ENCODE data around the gene MYLK. TPM values are rescaled to one million over a fixed set of nuclear protein-coding genes. Genes with fewer than 3 reads are reported as not detected.

The MYLK gene
- total RNA-seq, 1 donor from 2014 or later = 81.4 TPM

DNA sequence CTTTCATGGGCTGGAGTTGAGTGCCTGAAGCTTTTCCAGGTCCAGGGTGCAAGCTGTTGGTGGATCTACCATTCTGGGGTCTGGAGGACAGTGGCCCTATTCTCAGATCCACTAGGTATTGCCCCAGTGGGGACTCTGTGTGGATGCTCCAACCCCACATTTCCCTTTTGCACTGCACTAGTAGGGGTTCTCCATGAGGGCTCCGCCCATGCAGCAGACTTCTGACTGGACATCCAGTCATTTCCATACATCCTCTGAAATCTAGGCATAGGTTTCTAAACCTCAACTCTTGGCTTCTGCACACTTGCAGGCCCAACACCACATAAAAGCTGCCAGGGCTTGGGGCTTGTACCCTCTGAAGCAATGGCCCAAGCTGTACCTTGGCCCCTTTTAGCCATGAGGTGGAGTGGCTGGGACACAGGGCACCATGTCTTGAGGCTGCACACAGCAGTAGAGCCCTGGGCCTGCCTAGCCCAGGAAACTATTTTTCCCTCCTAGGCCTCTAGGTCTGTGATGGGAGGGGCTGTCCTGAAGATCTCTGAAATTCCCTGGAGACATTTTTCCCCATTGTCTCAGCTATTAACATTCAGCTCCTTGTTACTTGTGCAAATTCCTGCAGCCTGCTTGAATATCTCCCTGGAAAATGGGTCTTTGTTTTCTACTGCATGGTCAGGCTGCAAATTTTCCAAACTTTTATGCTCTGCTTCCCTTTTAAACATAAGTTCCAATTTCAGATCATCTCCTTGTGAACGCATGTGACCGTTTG lies 293.3 kb downstream of the MYLK start:
- H3K4me3 ChIP-seq (ENCODE audit: low read depth, low read length) = no peak overlapping the region
- DNase-seq (ENCODE audit: low read depth) = no peak
- TF ChIP-seq, protein P1, sequence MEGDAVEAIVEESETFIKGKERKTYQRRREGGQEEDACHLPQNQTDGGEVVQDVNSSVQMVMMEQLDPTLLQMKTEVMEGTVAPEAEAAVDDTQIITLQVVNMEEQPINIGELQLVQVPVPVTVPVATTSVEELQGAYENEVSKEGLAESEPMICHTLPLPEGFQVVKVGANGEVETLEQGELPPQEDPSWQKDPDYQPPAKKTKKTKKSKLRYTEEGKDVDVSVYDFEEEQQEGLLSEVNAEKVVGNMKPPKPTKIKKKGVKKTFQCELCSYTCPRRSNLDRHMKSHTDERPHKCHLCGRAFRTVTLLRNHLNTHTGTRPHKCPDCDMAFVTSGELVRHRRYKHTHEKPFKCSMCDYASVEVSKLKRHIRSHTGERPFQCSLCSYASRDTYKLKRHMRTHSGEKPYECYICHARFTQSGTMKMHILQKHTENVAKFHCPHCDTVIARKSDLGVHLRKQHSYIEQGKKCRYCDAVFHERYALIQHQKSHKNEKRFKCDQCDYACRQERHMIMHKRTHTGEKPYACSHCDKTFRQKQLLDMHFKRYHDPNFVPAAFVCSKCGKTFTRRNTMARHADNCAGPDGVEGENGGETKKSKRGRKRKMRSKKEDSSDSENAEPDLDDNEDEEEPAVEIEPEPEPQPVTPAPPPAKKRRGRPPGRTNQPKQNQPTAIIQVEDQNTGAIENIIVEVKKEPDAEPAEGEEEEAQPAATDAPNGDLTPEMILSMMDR (conservative IDR thresholded peaks at IDR 0.05; ENCODE audit: low read depth, low read length) = no peak

DNA sequence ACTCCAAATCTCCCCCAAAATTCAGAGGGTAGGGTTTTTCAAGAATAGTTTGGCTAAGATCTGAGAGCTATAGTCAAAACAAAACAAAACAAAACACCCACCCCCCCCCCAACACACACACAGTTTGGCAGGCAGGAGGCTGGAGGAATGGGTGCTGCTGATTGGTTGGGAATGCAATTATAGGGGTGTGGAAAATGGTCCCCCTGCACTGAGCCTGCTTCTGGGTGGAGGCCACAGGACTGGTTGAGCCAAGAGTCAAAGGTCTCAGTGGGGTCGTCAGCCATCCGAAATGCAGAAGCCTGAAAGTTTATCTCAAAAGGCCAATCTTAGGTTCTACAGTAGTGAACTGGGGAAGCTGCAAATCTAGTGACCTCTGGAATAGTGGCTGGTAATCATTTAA lies 296.7 kb downstream of the MYLK start:
- no peak for DNase-seq (ENCODE audit: low read depth)
- TF ChIP-seq, protein P1 (conservative IDR thresholded peaks at IDR 0.05; ENCODE audit: low read depth, low read length) = no peak
- no peak overlapping the region for H3K4me3 ChIP-seq (ENCODE audit: low read depth, low read length)

DNA sequence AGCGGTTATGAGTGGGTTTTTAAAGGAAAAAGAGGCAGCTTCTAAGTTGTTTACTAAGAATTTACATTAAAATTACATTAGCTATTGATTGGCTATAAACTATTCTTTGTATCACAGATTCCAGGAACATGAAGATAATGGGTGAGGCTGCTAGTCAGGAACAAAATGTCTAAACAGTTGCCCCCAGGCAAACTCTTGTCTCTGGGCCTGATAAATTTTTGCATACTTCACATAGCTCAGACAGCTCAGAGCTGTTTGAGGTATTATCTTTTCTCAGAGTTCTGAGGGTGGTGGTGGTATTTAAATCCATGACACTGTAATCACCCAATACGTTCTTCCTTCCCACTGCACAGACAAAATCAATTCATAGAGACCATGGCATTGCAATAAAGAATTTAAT lies 297.2 kb downstream of the MYLK start:
- no peak overlapping the region for H3K4me3 ChIP-seq (ENCODE audit: low read depth, low read length)
- DNase-seq (ENCODE audit: low read depth) = no peak
- TF ChIP-seq, protein P1 (conservative IDR thresholded peaks at IDR 0.05; ENCODE audit: low read depth, low read length) = no peak

DNA sequence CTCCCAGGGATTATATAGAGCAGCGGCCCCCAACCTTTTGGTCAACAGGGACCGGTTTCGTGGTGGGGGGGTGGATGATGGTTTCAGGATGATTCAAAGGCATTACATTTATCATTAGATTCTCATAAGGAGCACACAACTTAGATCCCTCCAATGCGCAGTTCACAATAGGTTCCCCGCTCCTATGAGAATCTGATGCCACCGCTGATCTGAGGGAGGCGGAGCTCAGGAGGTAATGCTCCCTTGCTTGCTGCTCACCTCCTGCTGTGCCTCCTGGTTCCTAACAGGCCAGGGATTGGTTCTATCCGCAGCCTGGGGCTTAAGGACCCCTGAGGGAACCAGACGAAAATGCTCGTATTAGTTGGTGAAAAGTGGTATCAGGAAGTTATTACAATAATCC lies 298.0 kb downstream of the MYLK start:
- peak overlapping the region; percentile 83 for H3K4me3 ChIP-seq (ENCODE audit: low read depth, low read length)
- no peak for DNase-seq (ENCODE audit: low read depth)
- TF ChIP-seq, protein P1 (conservative IDR thresholded peaks at IDR 0.05; ENCODE audit: low read depth, low read length) = no peak

DNA sequence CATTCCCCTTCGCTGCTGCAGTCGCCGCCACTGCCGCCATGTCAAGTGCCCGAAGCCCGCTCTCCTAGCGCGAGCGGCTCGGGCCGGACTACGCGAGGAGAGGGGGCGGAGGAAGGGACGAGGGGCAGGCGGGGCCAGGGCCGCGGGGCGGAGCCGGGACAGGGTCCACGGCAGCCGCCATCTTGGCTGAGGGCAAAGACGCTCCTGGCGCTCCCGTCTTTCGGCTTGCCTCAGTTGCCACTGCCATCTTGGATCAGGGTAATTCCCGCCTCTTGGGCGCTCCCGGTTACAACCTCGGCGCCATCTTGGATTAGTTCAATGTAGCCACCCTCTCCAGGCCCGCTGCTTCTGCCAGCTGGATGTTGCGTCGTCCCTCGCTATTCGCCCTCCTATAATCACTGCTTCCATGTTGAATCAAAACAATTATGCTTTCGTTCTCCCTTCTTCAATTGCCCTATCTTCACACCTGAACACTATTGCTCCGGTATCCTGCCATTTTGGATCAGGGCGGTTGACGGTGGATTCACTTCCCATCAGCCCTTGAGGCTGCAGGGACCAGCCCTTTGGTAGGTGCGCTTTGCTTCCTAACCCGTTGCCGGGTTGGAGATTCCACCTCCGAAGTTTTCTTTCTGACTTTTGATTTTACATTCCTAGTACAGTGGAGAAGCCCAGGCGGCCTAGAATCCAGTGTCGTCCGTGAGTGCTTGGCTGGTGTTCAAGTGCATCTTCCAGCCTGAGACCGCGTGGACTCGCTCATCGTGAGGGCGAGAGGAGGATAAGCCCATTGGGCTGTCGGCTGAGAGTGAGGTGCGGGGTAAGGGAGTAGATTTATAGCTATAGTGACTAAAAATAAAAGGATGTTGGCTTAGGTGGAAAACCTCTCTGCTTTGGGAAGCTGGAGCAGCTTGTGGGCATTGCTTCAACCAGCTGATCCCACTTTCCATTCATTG lies 298.9 kb downstream of the MYLK start, which contains the start of gene HACD2:
HACD2 (minus strand) TSS at position 66 of the 950 bp plus-strand sequence; CDS start at position 40, 26 bp downstream.
- H3K4me3 ChIP-seq (ENCODE audit: low read depth, low read length) = peak within 1 kb of the TSS; percentile 83

DNA sequence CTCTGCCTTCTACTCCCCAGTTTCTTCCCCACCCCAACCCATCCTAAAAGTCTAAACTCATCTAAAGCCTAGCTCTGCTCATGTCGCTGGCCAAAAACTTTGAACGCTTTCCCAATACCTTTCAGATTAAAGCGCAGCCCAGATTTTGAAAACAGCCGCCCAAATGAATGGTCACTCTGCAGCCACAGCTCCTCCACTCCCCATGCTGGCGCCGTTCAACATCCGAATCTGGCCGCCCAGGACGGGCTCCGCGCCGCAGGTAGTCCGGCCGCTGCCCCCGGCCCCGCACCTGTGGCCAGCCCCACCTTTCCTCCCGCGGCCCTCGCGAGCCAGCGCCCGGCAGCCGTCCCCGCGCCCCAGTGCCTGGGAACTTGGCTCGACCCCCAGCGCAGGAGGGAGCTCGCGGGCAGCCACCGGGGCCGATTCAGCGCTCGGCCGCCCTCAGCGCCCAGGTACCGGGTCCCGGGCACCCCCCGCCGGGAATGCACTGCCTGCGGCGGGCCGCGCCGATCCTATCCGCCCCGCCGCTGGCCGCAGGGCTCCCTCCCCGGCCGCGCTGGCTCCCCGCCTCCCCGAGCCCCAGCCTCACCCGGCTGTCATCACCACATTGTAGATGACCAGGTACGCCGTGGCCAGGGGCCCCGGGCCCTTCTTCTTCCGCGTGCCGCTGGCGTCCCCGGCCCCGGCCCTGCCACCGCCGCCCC lies 299.7 kb downstream of the MYLK start:
- DNase-seq (ENCODE audit: low read depth) = no peak
- TF ChIP-seq, protein P1 (conservative IDR thresholded peaks at IDR 0.05; ENCODE audit: low read depth, low read length) = no peak
- H3K4me3 ChIP-seq (ENCODE audit: low read depth, low read length) = peak overlapping the region; percentile 83

More for the DNA sequence above, 298.9 kb downstream of the MYLK start, which contains the start of gene HACD2:
- TF ChIP-seq, protein P1 (conservative IDR thresholded peaks at IDR 0.05; ENCODE audit: low read depth, low read length) = no peak
- peak; percentile 73 for DNase-seq (ENCODE audit: low read depth)
